HL-60 (cell line): ENCODE results near the gene SPATA33.
A peak's percentile ranks its signal among the peaks of the same experiment; 100 is the strongest.
"Not testable (repeated sequence)": the region's sequence is repeated elsewhere in the genome, so short reads cannot be mapped to it uniquely, and the experiment has no call there.

Experiments used
- DNase-seq, 2 experiments: peaks; one replicate each; pipeline ENCODE4 v3.0.0-alpha.2; 2010 to 2020; ENCODE audit warnings: low read depth in 1 of 2, low spot score in 1 of 2
- H3K27ac ChIP-seq: fragments of 250-450 bp; sonication (Bioruptor Pico); replicated peaks from 2 replicates; pipeline ENCODE4 v1.5.1; 2020; ENCODE audit warnings: mild to moderate bottlenecking, moderate library complexity
- H3K27me3 ChIP-seq: fragments of 250-450 bp; sonication (Bioruptor Pico); 2 replicates; pipeline ENCODE4 v1.5.1; 2021; ENCODE audit warnings: mild to moderate bottlenecking, moderate library complexity; ENCODE audit not compliant: insufficient read depth, poor library complexity, severe bottlenecking
- H3K4me3 ChIP-seq: replicated peaks from 2 replicates; pipeline ENCODE4 v1.5.1; 2011; ENCODE audit warnings: mild to moderate bottlenecking, control low read depth, low read length; ENCODE audit not compliant: insufficient read depth
- GABPA ChIP-seq: IDR thresholded peaks from 2 replicates; pipeline ENCODE4 v1.6.1; 2012; ENCODE audit warnings: low read depth
- POLR2AphosphoS5 ChIP-seq: IDR thresholded peaks from 2 replicates; pipeline ENCODE4 v1.6.1; 2012; ENCODE audit warnings: low read depth
- SPI1 ChIP-seq: IDR thresholded peaks from 2 replicates; pipeline ENCODE4 v1.6.1; 2012; ENCODE audit warnings: low read depth, mild to moderate bottlenecking, borderline replicate concordance
- TF ChIP-seq, protein P1 (sequence below): IDR thresholded peaks from 2 replicates; pipeline ENCODE4 v1.6.1; 2012; ENCODE audit warnings: low read depth; ENCODE audit not compliant: insufficient replicate concordance
- TF ChIP-seq, protein P2 (sequence below): IDR thresholded peaks from one replicate; pipeline ENCODE4 v1.5.1; 2011; ENCODE audit warnings: low read length, control low read depth, inconsistent platforms; ENCODE audit not compliant: insufficient read depth

The SPATA33 gene

DNA sequence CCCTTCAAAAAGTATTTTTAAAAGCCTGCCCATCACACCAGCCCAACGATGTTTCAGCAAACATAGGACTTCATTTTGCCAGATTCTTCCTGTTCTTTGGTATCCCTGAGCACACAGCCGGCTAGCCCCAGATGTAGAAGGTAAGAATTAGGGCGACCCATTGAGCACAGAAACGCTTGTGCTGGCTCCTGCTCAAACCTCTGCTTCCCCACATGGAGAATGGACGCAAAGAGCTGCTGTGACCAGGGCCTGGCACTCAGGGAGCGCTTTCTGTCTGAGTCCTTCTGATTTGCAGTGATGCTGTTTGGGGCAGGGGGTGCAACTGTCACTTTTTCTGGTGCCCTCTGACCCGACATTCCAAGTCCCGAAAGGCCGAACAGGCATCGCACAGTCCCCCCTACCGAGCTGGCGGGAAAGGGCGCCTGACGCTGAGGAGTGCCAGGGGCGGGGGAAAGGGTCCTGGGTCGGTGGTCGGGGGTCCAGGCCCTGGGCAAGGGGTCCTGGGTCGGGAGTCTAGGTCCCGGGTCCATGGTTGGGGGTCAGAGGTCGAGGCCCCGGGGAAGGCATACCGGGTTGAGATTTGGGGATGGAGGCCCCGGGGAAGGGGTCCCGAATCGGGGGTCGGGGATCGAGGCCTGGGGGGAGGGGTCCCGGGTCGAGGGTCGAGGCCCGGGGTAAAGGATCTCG is 1.1 kb upstream of the SPATA33 start:
- no peak for DNase-seq
- no peak for TF ChIP-seq SPI1
- TF ChIP-seq GABPA: no peak
- TF ChIP-seq POLR2AphosphoS5: no peak
- TF ChIP-seq, protein P1, sequence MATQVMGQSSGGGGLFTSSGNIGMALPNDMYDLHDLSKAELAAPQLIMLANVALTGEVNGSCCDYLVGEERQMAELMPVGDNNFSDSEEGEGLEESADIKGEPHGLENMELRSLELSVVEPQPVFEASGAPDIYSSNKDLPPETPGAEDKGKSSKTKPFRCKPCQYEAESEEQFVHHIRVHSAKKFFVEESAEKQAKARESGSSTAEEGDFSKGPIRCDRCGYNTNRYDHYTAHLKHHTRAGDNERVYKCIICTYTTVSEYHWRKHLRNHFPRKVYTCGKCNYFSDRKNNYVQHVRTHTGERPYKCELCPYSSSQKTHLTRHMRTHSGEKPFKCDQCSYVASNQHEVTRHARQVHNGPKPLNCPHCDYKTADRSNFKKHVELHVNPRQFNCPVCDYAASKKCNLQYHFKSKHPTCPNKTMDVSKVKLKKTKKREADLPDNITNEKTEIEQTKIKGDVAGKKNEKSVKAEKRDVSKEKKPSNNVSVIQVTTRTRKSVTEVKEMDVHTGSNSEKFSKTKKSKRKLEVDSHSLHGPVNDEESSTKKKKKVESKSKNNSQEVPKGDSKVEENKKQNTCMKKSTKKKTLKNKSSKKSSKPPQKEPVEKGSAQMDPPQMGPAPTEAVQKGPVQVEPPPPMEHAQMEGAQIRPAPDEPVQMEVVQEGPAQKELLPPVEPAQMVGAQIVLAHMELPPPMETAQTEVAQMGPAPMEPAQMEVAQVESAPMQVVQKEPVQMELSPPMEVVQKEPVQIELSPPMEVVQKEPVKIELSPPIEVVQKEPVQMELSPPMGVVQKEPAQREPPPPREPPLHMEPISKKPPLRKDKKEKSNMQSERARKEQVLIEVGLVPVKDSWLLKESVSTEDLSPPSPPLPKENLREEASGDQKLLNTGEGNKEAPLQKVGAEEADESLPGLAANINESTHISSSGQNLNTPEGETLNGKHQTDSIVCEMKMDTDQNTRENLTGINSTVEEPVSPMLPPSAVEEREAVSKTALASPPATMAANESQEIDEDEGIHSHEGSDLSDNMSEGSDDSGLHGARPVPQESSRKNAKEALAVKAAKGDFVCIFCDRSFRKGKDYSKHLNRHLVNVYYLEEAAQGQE: no peak
- TF ChIP-seq, protein P2, sequence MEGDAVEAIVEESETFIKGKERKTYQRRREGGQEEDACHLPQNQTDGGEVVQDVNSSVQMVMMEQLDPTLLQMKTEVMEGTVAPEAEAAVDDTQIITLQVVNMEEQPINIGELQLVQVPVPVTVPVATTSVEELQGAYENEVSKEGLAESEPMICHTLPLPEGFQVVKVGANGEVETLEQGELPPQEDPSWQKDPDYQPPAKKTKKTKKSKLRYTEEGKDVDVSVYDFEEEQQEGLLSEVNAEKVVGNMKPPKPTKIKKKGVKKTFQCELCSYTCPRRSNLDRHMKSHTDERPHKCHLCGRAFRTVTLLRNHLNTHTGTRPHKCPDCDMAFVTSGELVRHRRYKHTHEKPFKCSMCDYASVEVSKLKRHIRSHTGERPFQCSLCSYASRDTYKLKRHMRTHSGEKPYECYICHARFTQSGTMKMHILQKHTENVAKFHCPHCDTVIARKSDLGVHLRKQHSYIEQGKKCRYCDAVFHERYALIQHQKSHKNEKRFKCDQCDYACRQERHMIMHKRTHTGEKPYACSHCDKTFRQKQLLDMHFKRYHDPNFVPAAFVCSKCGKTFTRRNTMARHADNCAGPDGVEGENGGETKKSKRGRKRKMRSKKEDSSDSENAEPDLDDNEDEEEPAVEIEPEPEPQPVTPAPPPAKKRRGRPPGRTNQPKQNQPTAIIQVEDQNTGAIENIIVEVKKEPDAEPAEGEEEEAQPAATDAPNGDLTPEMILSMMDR: no peak
- Histone ChIP-seq H3K4me3 (peak overlapping the region; percentile 74), H3K27me3 (no peaks in the 10 kb centered on the region), H3K27ac (no peak overlapping the region)

DNA sequence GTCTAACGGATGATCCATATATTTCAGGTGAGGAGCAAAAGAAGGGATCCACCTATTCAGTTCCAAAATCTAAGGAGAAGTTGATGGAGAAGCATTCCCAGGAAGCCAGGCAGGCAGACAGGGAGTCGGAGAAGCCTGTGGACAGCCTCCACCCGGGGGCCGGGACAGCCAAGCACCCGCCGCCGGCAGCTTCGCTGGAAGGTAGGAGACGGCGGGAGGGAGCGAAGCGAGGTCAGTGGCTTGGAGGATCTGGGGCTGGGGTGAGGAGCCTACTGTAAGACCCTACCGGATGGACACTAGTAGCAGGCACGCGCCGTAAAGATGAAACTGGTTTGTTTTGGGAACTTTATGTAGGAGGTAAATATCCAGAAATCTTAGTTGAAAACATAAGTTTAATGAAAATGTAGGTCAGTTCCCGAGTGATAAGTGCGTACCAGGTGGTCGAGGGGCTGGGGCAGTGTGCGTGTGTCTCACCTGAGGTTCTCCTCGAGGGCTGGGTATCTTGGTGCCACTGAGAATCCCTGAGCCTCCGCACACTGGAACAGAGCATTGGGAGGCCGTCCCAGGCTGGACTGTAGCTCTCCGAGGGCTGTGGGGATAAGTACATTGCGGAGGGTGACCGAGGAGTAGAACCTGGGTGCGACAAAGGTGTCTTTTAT is 714 bp downstream of the SPATA33 start:
- H3K27ac ChIP-seq: peak overlapping the region; percentile 88
- peak overlapping the region; percentile 74 for H3K4me3 ChIP-seq
- TF ChIP-seq GABPA: no peak
- TF ChIP-seq, protein P2: no peak
- no peaks in the 10 kb centered on the region for H3K27me3 ChIP-seq
- DNase-seq: no peak

DNA sequence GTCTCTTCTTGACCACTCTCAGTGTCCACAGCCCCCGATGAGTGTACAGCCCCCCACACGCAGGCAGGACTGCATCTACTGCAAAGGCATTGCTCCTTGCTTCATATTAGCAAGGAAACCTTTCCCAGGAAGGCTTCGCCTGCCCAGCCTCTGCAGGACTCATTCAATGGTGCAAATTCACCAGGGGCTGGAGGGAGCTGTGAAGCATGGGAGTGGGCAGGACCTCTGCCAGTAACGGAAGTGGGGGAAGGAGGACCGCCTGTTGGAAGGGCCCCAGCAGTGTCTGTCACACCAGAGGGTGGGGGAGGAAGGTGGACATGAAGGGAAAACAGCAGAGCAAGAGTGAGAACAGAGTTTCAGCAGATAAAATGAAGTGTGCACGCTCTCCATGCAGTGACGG is 2.5 kb downstream of the SPATA33 start:
- Histone ChIP-seq H3K27ac (no peak overlapping the region), H3K4me3 (no peak overlapping the region), H3K27me3 (no peaks in the 10 kb centered on the region)
- no peak for DNase-seq
- TF ChIP-seq SPI1 (no peak), POLR2AphosphoS5 (no peak), GABPA (no peak)
- TF ChIP-seq, protein P2: no peak
- TF ChIP-seq, protein P1: no peak

DNA sequence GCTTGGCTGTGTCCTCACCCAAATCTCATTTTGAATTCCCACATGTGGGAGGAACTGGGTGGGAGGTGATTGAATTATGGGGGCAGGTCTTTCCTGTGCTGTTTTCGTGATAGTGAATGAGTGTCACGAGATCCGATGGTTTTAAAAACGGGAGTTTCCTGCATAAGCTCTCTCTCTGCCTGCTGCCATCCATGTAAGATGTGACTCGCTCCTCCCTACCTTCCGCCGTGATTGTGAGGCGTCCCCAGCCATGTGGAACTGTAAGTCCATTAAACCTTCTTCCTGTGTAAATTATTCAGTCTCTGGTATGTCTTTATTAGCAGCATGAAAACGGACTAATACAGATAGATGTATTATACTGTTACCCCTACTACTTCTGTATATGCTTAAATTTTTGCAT is 3.6 kb downstream of the SPATA33 start:
- no peak for DNase-seq
- H3K4me3 ChIP-seq: no peak overlapping the region
- H3K27me3 ChIP-seq: no peaks in the 10 kb centered on the region
- TF ChIP-seq POLR2AphosphoS5 (no peak), SPI1 (no peak), GABPA (no peak)
- TF ChIP-seq, protein P2: no peak
- TF ChIP-seq, protein P1: no peak
- H3K27ac ChIP-seq: no peak overlapping the region

DNA sequence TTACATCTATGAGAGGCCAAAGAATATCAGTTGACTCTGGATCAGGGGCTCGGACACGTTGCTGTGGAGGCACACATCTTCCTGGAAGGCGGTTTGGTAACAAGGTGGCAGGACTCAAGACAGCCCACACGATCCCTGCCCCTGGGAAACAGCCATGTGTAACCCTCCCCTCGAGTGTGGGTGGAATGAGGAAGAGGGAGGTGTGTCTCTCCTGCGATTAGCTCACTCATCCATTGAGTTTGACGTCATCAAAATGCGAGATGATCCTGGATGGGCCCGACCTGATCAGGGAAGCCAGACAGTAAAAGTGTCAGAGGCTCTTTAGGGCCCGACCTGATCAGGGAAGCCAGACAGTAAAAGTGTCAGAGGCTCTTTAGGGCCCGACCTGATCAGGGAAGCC is 6.6 kb downstream of the SPATA33 start:
- H3K27me3 ChIP-seq, H3K27ac ChIP-seq, DNase-seq, H3K4me3 ChIP-seq: not testable (repeated sequence)
